Stimulated activated CD4-positive, alpha-beta T cell treated with anti-CD3 and anti-CD28 coated beads, Interleukin-2, amount 100 ng/mL, for 4 hours (primary cell): ENCODE data around the gene RTP3.
"Not testable (repeated sequence)": the region's sequence is repeated elsewhere in the genome, so short reads cannot be mapped to it uniquely, and the experiment has no call there.

Experiments used
- DNase-seq: peaks from one replicate; pipeline ENCODE4 v3.0.0-alpha.2; 2020; ENCODE audit warnings: low read depth

Gene RTP3

DNA sequence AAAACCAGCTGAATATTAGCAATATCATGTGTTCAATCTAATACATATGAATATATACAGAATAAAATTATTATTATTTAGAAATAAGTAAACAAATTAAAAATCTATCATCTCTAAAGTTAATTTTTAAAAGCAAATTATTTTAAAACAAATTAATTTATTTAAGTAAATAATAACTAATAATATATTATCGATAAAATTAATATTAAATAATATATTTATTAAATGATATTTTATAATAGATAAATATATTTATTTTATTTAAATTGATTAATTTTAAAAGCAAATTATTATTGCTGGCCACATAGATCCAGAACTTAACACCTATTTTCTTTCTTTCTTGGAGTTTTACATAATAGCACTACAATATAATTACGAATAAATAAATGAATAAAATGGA lies 22.2 kb downstream of the RTP3 start:
- no peak for DNase-seq

DNA sequence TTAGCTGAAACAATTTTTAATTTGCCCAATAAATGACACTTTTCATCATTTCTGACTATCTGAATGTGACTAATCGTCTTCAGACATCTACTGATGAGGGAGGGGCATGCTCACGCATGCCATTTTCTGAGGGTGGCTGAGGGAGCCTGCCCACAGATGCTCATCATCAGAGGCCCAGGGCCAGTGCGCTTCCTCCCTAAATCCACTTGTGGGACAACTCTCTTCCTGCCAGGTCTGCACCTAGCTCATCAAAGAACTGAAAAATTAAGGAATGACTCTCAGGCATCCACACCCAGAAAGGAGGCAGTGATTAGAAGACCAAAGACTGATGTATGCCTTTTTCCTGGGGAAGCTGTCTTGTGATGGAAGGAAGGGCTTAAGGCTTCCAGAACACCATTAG lies 22.8 kb downstream of the RTP3 start:
- DNase-seq, result no peak

GRCh38 chr3:46521096-46521495 lies 23.3 kb downstream of the RTP3 start:
- no peak for DNase-seq

DNA sequence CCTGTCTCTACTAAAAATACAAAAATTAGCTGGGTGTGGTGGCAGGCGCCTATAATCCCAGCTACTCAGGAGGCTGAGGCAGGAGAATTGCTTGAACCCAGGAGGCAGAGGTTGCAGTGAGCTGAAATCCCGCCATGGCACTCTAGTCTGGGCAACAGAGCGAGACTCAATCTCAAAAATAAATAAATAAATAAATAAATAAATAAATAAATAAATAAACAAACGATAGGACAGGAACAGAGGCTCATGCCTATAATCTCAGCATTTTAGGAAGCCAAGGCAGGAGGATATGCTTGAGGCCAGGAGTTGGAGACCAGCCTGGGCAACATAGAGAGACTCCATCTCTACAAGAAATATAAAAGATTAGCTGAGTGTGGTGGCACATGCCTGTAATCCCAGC lies 24.4 kb downstream of the RTP3 start:
- not testable (repeated sequence) for DNase-seq

- no peak for DNase-seq
Measured at GRCh38 chr3:46523556-46523955, 25.8 kb downstream of the RTP3 start.

- no peak for DNase-seq
Measured at GRCh38 chr3:46524008-46524407, 26.2 kb downstream of the RTP3 start.

DNA sequence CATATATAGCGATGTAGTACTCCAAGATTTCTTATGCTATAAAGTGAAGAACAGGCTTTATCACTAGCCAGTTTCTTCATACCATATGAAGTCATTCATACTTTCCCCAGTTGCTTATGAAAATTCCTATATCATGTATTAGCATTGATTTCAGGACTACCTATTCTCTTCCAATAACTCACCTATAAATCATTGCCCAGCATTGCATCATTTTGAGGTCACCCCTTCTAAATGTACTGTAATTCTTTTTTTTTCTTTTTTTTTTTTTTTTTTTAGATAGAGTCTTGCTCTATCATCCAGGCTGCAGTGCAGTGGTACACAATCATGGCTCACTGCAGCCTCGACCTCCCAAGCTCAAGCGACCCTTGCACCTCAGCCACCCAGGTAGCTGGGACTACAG lies 27.1 kb downstream of the RTP3 start:
- DNase-seq, result no peak

GRCh38 chr3:46527239-46527638 lies 29.5 kb downstream of the RTP3 start:
- no peak for DNase-seq

DNA sequence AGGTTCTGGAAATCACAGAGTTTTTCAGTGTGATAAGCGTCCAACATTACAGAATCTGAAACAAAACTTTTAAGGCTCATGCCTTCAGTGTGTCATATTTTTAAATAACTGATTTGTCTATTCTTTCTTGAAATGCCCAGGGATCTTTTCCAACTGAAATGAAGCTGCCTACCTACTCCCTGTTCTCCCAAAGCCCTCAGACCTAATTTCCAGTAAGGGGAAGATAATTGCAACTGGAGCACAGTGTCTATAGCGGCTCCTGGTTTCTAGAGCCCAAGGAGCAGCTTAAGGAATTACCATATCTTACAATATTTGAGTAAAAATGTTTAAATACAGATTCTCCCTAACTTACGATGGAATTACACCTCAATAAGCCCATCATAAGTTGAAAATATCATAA lies 35.3 kb downstream of the RTP3 start:
- DNase-seq, result no peak

- DNase-seq, result no peak
Measured at GRCh38 chr3:46535746-46536145, 38.0 kb downstream of the RTP3 start.

GRCh38 chr3:46536758-46537157 lies 39.0 kb downstream of the RTP3 start:
- no peak for DNase-seq

GRCh38 chr3:46537316-46537715 lies 39.5 kb downstream of the RTP3 start:
- no peak for DNase-seq

GRCh38 chr3:46537779-46538178 lies 40.0 kb downstream of the RTP3 start:
- DNase-seq, result no peak

- DNase-seq, result not testable (repeated sequence)
Measured at GRCh38 chr3:46538425-46538802, 40.6 kb downstream of the RTP3 start.

DNA sequence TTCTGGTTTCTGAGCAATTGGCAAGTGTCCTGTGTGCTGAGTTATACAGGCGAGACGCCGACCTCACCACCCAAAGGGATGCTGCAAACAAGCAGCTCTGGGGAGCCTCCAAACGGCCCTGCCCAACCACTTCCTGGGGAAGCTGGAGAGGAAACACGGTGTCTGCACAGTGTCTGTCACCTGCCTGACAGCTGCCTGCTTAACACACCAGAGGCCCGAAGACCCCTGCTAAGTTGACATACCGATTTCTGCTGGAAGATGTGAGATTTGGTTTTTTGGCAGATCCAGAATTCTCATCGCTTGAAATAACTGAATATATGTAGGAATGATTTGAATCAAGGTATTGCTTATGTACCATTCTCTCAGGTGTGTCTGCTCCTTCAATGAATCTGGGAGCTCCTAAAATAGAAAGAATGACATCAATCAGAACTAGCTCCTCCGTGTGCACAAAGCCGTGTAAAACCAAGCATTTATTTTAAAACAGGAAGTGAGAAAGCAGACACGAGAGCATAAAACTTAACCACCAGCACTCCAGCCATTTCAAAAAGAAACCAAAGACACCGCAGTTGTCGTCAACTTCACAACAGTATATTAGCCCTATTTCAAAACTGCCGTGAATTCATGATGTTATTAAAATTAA lies 41.1 kb downstream of the RTP3 start:
- DNase-seq, result peak; percentile 56

DNA sequence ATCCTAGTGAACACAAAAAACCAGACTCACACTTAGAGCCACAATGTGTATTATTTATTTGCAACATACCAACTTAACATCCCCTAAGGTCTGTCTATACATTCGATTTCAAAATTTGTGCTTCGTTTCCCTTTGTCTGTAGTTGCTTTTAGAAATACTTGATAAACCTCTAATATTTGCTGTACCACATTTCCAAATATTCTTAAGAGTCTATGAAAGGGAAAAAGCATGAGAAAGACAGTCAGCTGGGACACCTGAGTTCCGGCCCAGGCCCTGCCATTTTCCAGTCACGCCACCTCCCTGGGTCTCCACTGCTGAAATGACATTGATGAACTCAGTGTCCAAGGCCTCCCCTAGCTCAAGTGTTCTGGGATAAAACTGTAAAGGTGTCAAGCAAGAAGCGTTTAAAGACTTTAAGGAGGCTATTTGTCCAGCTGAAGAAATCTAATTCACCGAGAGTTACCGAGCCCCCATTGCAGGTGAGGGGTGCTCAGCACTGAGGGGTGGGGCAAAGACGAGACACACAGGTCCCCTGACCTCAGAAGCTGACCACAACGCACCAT lies 41.7 kb downstream of the RTP3 start:
- DNase-seq, result no peak

- no peak for DNase-seq
Measured at GRCh38 chr3:46540550-46540949, 42.8 kb downstream of the RTP3 start.

- DNase-seq, result no peak
Measured at GRCh38 chr3:46541835-46542234, 44.1 kb downstream of the RTP3 start.

GRCh38 chr3:46542344-46542743 lies 44.6 kb downstream of the RTP3 start:
- no peak for DNase-seq

GRCh38 chr3:46542801-46543201 lies 45.0 kb downstream of the RTP3 start:
- no peak for DNase-seq

GRCh38 chr3:46544771-46545503 lies 47.2 kb downstream of the RTP3 start:
- DNase-seq, result no peak

DNA sequence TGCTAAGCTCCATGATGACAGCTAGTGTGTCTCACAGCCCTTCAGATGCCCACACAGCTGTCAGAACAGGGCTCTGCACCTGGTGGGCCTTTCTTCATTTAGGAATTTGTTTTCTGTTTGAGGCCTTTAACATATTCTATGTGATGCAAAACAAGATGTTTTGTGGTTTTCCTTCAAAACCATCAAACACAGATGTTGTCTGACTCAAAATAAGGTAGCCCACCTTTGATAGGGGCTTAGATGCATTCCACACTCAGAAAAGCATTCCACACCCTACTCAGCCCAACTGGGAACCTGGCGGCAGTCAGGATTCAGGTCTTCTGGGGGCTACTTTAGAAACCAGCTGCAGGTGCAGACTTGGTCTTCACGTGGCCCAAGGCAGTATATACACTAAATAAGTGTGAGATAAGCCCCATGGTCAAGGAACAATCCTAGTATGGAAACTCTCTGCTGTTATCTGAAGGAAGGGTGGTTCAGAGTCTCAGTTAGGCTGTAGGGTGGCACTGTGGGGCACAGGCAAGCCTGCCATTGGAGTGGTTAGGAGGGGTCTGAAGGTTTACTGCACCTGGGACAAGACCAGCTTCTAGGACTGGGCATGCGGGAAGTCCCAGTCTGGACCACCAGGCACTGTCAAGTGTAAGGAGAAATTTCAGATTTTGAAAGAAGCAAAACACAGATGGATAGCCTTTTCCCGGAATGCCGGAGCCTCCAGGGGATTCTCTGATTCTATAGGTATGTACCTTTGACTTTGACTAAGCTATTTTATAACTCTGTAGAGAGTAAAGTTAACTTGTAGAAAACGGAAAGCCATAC lies 48.2 kb downstream of the RTP3 start:
- DNase-seq, result no peak
